Left renal pelvis (tissue), 4 donors: ENCODE results near the gene KIF26A. TPM values are rescaled to one million over a fixed set of nuclear protein-coding genes. Genes with fewer than 3 reads are reported as not detected.

Experiments used
- DNase-seq, 4 donors: peaks; one replicate each; pipeline ENCODE4 v3.0.0-alpha.2; 2013; ENCODE audit warnings: low read depth in 4 of 4, low spot score in 3 of 4
- polyA plus RNA-seq, 4 donors: library from polyadenylated mRNA; unstranded; fragments of 120-200 nt; gene quantifications; one replicate each; pipeline ENCODE4 v1.2.1, GENCODE V29; 2013; ENCODE audit not compliant: insufficient read length in 4 of 4

The KIF26A gene
- polyA plus RNA-seq, 4 donors: 3.3 to 13.9 (median 9.8) TPM

- DNase-seq: no peak
These were observed 26.9 kb upstream of the KIF26A start for GRCh38 chr14:104111301-104112112.

GRCh38 chr14:104112113-104112505 lies 26.3 kb upstream of the KIF26A start:
- no peak for DNase-seq

- DNase-seq: no peak
These were observed 25.5 kb upstream of the KIF26A start for GRCh38 chr14:104112609-104113571.

GRCh38 chr14:104113631-104114420 lies 24.6 kb upstream of the KIF26A start:
- no peak for DNase-seq

GRCh38 chr14:104114421-104115130 lies 23.8 kb upstream of the KIF26A start:
- no peak for DNase-seq

- no peak for DNase-seq
These were observed 23.2 kb upstream of the KIF26A start for GRCh38 chr14:104115131-104115600.

GRCh38 chr14:104115691-104116287 lies 22.6 kb upstream of the KIF26A start:
- no peak for DNase-seq

GRCh38 chr14:104116288-104116755 lies 22.1 kb upstream of the KIF26A start:
- no peak for DNase-seq

- DNase-seq: no peak
These were observed 21.5 kb upstream of the KIF26A start for GRCh38 chr14:104116756-104117340.

- no peak for DNase-seq
These were observed 20.9 kb upstream of the KIF26A start for GRCh38 chr14:104117341-104118005.

GRCh38 chr14:104118006-104118844 lies 20.2 kb upstream of the KIF26A start:
- DNase-seq: no peak

GRCh38 chr14:104119119-104119487 lies 19.3 kb upstream of the KIF26A start:
- DNase-seq: no peak

- no peak for DNase-seq
These were observed 18.7 kb upstream of the KIF26A start for GRCh38 chr14:104119488-104120251.

- no peak for DNase-seq
These were observed 18.1 kb upstream of the KIF26A start for GRCh38 chr14:104120281-104120741.

GRCh38 chr14:104121142-104121541 lies 17.2 kb upstream of the KIF26A start:
- DNase-seq: no peak

GRCh38 chr14:104123879-104124278 lies 14.5 kb upstream of the KIF26A start:
- no peak for DNase-seq

- no peak for DNase-seq
These were observed 13.4 kb upstream of the KIF26A start for GRCh38 chr14:104125011-104125410.
